Activated CD4-positive, alpha-beta memory T cell treated with anti-CD3 and anti-CD28 coated beads, Interleukin-2, amount 10 ng/mL, durations not matched to agents 7 days and 5 days (primary cell): ENCODE data around the gene DYNLL1. TPM values are rescaled to one million over a fixed set of nuclear protein-coding genes. Genes with fewer than 3 reads are reported as not detected.
A peak's percentile ranks its signal among the peaks of the same experiment; 100 is the strongest.
"Not testable (repeated sequence)": the region's sequence is repeated elsewhere in the genome, so short reads cannot be mapped to it uniquely, and the experiment has no call there.

Source experiments
- CTCF ChIA-PET: fragments of 350-600 bp; sonication (Branson Sonifier 250); formaldehyde crosslinking; loops from one replicate; lab custom pipeline; 2021; ENCODE audit warnings: antibody characterized with exemption, inconsistent platforms; lab: Charles Lee
- POLR2A ChIA-PET: fragments of 350-600 bp; sonication (Branson Sonifier 250); formaldehyde crosslinking; loops from one replicate; lab custom pipeline; 2021; ENCODE audit warnings: antibody characterized with exemption; lab: Charles Lee
- DNase-seq: peaks from one replicate; pipeline ENCODE4 v3.0.0-alpha.2; 2020
- H3K27ac Mint-ChIP-seq: one replicate; pipeline ENCODE4 v1.8.0; 2021; ENCODE audit warnings: mild to moderate bottlenecking, mixed read lengths
- H3K27me3 Mint-ChIP-seq: one replicate; pipeline ENCODE4 v1.8.0; 2021; ENCODE audit warnings: mixed read lengths
- H3K36me3 Mint-ChIP-seq: one replicate; pipeline ENCODE4 v1.8.0; 2021; ENCODE audit warnings: low read depth, mixed read lengths
- H3K4me1 Mint-ChIP-seq: one replicate; pipeline ENCODE4 v1.8.0; 2021; ENCODE audit warnings: mixed read lengths
- H3K4me3 Mint-ChIP-seq: one replicate; pipeline ENCODE4 v1.8.0; 2021; ENCODE audit warnings: mild to moderate bottlenecking, mixed read lengths
- H3K9me3 Mint-ChIP-seq: one replicate; pipeline ENCODE4 v1.8.0; 2021; ENCODE audit warnings: mixed read lengths
- total RNA-seq, 2 experiments: library from RNA; stranded (reverse); gene quantifications; one replicate each; pipeline ENCODE4 v1.2.3, GENCODE V29; 2021

Gene DYNLL1
- 100 to 1,000 TPM; 209 to 216 TPM for total RNA-seq

DNA sequence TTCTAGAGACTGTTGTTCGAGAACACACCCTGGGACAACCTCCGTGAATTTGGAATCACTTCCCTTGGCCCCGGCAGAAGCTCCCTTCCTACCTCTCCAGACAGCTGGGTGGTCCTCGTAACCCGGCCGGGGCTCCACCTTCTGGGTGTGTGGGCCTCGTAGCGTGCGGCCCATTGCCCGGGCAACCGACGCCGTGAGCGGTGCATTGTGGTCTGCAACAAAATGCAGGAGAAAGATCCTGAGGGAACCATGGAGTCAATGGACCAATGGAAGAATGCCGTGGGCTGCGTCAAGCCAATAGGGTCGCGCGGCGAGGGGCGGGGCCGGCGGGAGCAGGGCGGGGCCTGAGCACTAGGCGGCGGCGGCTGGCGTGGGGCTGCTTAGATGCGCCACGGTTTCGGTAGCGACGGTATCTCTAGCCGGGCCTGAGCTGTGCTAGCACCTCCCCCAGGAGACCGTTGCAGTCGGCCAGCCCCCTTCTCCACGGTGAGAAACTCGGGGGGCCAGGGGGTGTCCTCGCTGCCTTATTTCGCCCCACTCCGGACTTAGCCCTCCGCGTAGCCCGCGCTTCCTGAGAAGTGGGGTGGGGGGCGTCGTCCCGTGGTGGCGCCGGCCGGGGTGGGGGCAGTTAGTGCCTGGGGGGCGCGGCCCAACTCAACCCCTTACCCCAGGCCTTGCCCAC is at the start of gene DYNLL1:
Gene DYNLL1, plus strand, starts transcription at position 383 of the 682 bp plus-strand sequence. CDS start 309 bp downstream, outside the sequence.
- Mint-ChIP-seq H3K27me3 (no peaks in the 10 kb centered on the region), H3K36me3 (peaks cover 36% of the 10 kb centered on the region), H3K4me3 (peak within 1 kb of the TSS; percentile 88), H3K4me1 (peaks cover 38% of the 10 kb centered on the region), H3K9me3 (no peaks in the 10 kb centered on the region), H3K27ac (peak within 1 kb of the TSS; percentile 69)
- DNase-seq: peak; percentile 97
- CTCF ChIA-PET: interaction anchor here (0.6 to 1.9 kb wide), 9 partner anchors 8 to 139 kb away, joined by 3 to 8 read pairs (median 4); partner anchors contain the start of genes POP5 and SRSF9
- POLR2A ChIA-PET: interaction anchor here (0.7 to 3.7 kb wide), 18 partner anchors 9 to 597 kb away, joined by 3 to 27 read pairs (median 6); partner anchors contain the start of genes COQ5, RNU4-1, SIRT4 and SRSF9

DNA sequence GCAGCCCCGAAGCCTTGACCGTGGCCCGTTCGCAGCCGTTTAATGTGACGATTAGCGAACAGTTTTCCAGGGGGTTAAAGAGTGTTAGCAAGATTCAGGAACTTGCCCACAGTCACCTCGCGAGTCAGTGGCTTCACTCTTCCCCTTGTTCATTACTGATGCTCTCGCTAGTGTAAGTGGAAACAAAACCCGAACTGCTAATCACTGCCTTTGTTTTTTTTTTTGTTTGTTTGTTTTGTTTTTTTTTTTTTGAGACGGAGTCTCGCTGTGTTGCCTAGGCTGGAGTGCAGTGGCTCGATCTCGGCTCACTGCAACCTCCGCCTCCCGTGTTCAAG is 49.1 kb upstream of the DYNLL1 start:
- Mint-ChIP-seq H3K4me3 (peak overlapping the region; percentile 87), H3K4me1 (peaks cover 42% of the 10 kb centered on the region), H3K27ac (peak overlapping the region; percentile 85), H3K36me3 (peaks cover 38% of the 10 kb centered on the region)
- ChIA-PET POLR2A (interaction anchor here (1.9 to 3.4 kb wide), 3 partner anchors 9 to 156 kb away, joined by 5 to 19 read pairs (median 12); partner anchors contain the start of genes COX6A1, RNU4-2 and SRSF9), CTCF (interaction anchor here (0.7 to 1.6 kb wide), 4 partner anchors 20 to 132 kb away, joined by 3 to 7 read pairs (median 4); partner anchors contain the start of gene SRSF9)
- not testable (repeated sequence) for H3K27me3 Mint-ChIP-seq, DNase-seq, H3K9me3 Mint-ChIP-seq

- Mint-ChIP-seq H3K36me3 (peaks cover 37% of the 10 kb centered on the region), H3K27ac (peak overlapping the region; percentile 85), H3K9me3 (no peaks in the 10 kb centered on the region), H3K4me3 (peak overlapping the region; percentile 87), H3K4me1 (peaks cover 42% of the 10 kb centered on the region), H3K27me3 (no peaks in the 10 kb centered on the region)
- ChIA-PET CTCF (interaction anchor here (0.6 to 3.4 kb wide), 6 partner anchors 10 to 80 kb away, joined by 4 to 9 read pairs (median 6); partner anchors contain the start of genes COX6A1 and SRSF9), POLR2A (interaction anchor here (0.6 to 3.4 kb wide), 5 partner anchors 8 to 157 kb away, joined by 3 to 19 read pairs (median 5); partner anchors contain the start of genes COX6A1, RNU4-2 and SRSF9)
- no peak for DNase-seq
These were observed 47.9 kb upstream of the DYNLL1 start for GRCh38 chr12:120447992-120448391.

GRCh38 chr12:120452524-120452923 is 43.4 kb upstream of the DYNLL1 start:
- H3K9me3 Mint-ChIP-seq, DNase-seq, H3K27me3 Mint-ChIP-seq, H3K4me3 Mint-ChIP-seq, H3K27ac Mint-ChIP-seq: not testable (repeated sequence)
- peaks cover 41% of the 10 kb centered on the region for H3K36me3 Mint-ChIP-seq
- POLR2A ChIA-PET: interaction anchor here (0.9 to 3.3 kb wide), 2 partner anchors 15 to 77 kb away, joined by 3 to 8 read pairs; partner anchors contain the start of genes COQ5 and COX6A1
- H3K4me1 Mint-ChIP-seq: peaks cover 18% of the 10 kb centered on the region
- CTCF ChIA-PET: interaction anchor here (0.9 to 4.1 kb wide), 7 partner anchors 12 to 129 kb away, joined by 3 to 21 read pairs (median 6); partner anchors contain the start of genes POP5 and SRSF9

GRCh38 chr12:120453060-120453750 is 42.7 kb upstream of the DYNLL1 start:
- POLR2A ChIA-PET: interaction anchor here (1.0 to 3.3 kb wide), 3 partner anchors 15 to 160 kb away, joined by 3 to 8 read pairs (median 4); partner anchors contain the start of genes COX6A1 and RNU4-1
- no peak for DNase-seq
- CTCF ChIA-PET: interaction anchor here (0.7 to 4.1 kb wide), 11 partner anchors 10 to 129 kb away, joined by 3 to 21 read pairs (median 3); partner anchors contain the start of genes POP5 and SRSF9
- Mint-ChIP-seq H3K27ac (no peak overlapping the region), H3K27me3 (no peaks in the 10 kb centered on the region), H3K36me3 (peaks cover 34% of the 10 kb centered on the region), H3K4me3 (no peak overlapping the region), H3K4me1 (peaks cover 11% of the 10 kb centered on the region), H3K9me3 (no peaks in the 10 kb centered on the region)

- Mint-ChIP-seq H3K4me1 (peaks cover 10% of the 10 kb centered on the region), H3K27me3 (no peaks in the 10 kb centered on the region), H3K4me3 (no peak overlapping the region), H3K27ac (no peak overlapping the region), H3K36me3 (peaks cover 38% of the 10 kb centered on the region), H3K9me3 (no peaks in the 10 kb centered on the region)
- ChIA-PET CTCF (interaction anchor here (0.7 to 4.1 kb wide), 8 partner anchors 10 to 128 kb away, joined by 3 to 21 read pairs (median 4); partner anchors contain the start of genes POP5 and SRSF9), POLR2A (interaction anchor here (1.0 to 1.1 kb wide), 2 partner anchors 15 to 161 kb away, joined by 3 to 4 read pairs; partner anchors contain the start of gene RNU4-1)
- no peak for DNase-seq
These were observed 41.9 kb upstream of the DYNLL1 start for GRCh38 chr12:120453977-120454376.

DNA sequence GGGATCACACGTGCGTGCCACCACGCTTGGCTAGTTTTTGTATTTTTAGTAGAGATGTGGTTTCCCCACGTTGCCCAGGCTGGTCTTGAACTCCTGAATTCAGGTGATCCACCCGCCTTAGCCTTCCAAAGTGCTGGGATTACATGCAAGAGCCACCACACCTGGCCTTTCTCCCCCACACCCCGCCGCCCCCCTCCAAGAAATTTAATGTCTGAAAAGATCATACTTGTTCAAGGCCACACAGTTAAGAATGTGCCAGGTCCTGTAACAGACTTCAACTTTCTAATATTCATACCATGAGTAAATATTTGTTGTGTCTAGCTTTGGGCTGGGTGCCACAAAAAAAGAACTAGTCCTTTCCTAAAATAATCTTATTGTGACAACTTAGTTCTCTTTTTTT is 40.6 kb upstream of the DYNLL1 start:
- Mint-ChIP-seq H3K4me1 (peaks cover 6% of the 10 kb centered on the region), H3K27ac (peak overlapping the region; percentile 10), H3K36me3 (peaks cover 45% of the 10 kb centered on the region), H3K4me3 (no peak overlapping the region), H3K9me3 (no peaks in the 10 kb centered on the region), H3K27me3 (no peaks in the 10 kb centered on the region)
- ChIA-PET CTCF (interaction anchor here (0.7 to 4.4 kb wide), 4 partner anchors 9 to 107 kb away, joined by 4 to 33 read pairs (median 12); partner anchors contain the start of gene SRSF9), POLR2A (interaction anchor here (1.6 to 2.1 kb wide), 2 partner anchors 37 to 41 kb away, joined by 3 to 6 read pairs; partner anchors contain the start of gene DYNLL1)
- DNase-seq: no peak

DNA sequence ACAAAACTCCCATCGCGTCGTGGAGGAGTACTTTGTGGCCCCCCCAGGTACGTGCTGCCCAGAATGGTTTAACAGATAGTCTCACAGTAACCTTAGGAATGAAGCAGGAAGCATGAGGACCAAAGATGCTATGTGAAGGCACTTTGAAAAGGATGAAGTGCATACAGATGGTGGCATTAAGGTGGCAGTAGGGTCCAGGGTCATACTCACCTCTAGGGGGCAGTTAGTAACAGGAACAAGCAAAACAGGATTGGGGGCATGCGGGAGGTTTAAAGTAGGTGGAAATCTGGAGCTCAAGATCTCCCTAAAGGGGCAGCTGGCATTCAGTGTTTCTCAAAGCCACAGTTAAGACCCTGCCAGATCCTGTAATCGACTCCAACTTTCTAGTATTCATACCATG is 38.8 kb upstream of the DYNLL1 start:
- POLR2A ChIA-PET: interaction anchor here (0.5 to 2.2 kb wide), 5 partner anchors 9 to 40 kb away, joined by 3 to 9 read pairs (median 6); partner anchors contain the start of genes DYNLL1 and SRSF9
- Mint-ChIP-seq H3K4me3 (no peak overlapping the region), H3K4me1 (peaks cover 6% of the 10 kb centered on the region), H3K27me3 (no peaks in the 10 kb centered on the region), H3K9me3 (no peaks in the 10 kb centered on the region), H3K36me3 (peaks cover 49% of the 10 kb centered on the region), H3K27ac (no peak overlapping the region)
- CTCF ChIA-PET: interaction anchor here (1.4 to 4.4 kb wide), 4 partner anchors 10 to 17 kb away, joined by 3 to 33 read pairs (median 12); partner anchors contain the start of gene SRSF9
- no peak for DNase-seq

DNA sequence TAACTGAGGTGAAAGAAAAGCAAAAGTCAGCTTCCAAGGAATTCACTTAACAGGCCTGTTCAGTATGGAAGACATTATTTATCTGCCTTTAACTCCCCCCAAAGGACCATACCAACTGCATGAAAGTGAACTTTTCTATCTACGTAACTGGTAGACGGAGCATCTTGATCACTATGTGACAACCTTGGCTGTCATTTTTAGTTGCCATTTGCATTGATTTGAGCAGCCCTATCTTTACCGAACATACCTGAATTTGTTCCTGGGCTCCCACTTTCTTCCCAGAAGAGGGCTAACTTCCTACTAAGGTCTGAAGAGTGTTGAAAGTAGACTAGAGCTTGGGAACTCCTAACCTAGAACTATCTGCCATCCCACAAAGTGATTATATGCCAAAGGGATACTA is 35.8 kb upstream of the DYNLL1 start:
- Mint-ChIP-seq H3K36me3 (peaks cover 72% of the 10 kb centered on the region), H3K4me1 (peaks cover under 1% of the 10 kb centered on the region), H3K27ac (no peak overlapping the region), H3K27me3 (no peaks in the 10 kb centered on the region), H3K9me3 (no peaks in the 10 kb centered on the region), H3K4me3 (no peak overlapping the region)
- POLR2A ChIA-PET: interaction anchor here (2.2 kb wide), 1 partner anchor 14 kb away, joined by 6 read pairs; the partner anchor contains the start of genes GATC and TRIAP1
- no peak for DNase-seq
- CTCF ChIA-PET: no interaction called here

- no peak for DNase-seq
- H3K27ac Mint-ChIP-seq: no peak overlapping the region
- H3K27me3 Mint-ChIP-seq: no peaks in the 10 kb centered on the region
- H3K4me1 Mint-ChIP-seq: peaks cover 19% of the 10 kb centered on the region
- ChIA-PET POLR2A (interaction anchor here (1.1 to 1.4 kb wide), 2 partner anchors 19 to 67 kb away, joined by 3 to 4 read pairs; partner anchors contain the start of gene COQ5), CTCF (interaction anchor here (1.0 kb wide), 1 partner anchor 24 kb away, joined by 3 read pairs; no protein-coding TSS in a partner anchor)
- peaks cover 69% of the 10 kb centered on the region for H3K36me3 Mint-ChIP-seq
- H3K4me3 Mint-ChIP-seq: no peak overlapping the region
- H3K9me3 Mint-ChIP-seq: no peaks in the 10 kb centered on the region
These were observed 33.7 kb upstream of the DYNLL1 start for GRCh38 chr12:120462099-120462640.

GRCh38 chr12:120463712-120464111 is 32.2 kb upstream of the DYNLL1 start:
- no peak for DNase-seq
- CTCF ChIA-PET: interaction anchor here (1.0 to 2.0 kb wide), 8 partner anchors 9 to 161 kb away, joined by 3 to 5 read pairs (median 4); partner anchors contain the start of gene SIRT4
- no peak overlapping the region for H3K4me3 Mint-ChIP-seq
- H3K27me3 Mint-ChIP-seq: no peaks in the 10 kb centered on the region
- no peaks in the 10 kb centered on the region for H3K9me3 Mint-ChIP-seq
- peaks cover 75% of the 10 kb centered on the region for H3K36me3 Mint-ChIP-seq
- peaks cover 30% of the 10 kb centered on the region for H3K4me1 Mint-ChIP-seq
- H3K27ac Mint-ChIP-seq: no peak overlapping the region
- POLR2A ChIA-PET: interaction anchor here (0.6 to 1.7 kb wide), 3 partner anchors 13 to 65 kb away, joined by 3 to 5 read pairs (median 3); partner anchors contain the start of gene COQ5
